Measurements from ENCODE around the gene YPEL3. TPM values are rescaled to one million over a fixed set of nuclear protein-coding genes. Genes with fewer than 3 reads are reported as not detected.

Gene YPEL3
- total RNA-seq, 1 donor from 2014 or later = 45.7 TPM

DNA sequence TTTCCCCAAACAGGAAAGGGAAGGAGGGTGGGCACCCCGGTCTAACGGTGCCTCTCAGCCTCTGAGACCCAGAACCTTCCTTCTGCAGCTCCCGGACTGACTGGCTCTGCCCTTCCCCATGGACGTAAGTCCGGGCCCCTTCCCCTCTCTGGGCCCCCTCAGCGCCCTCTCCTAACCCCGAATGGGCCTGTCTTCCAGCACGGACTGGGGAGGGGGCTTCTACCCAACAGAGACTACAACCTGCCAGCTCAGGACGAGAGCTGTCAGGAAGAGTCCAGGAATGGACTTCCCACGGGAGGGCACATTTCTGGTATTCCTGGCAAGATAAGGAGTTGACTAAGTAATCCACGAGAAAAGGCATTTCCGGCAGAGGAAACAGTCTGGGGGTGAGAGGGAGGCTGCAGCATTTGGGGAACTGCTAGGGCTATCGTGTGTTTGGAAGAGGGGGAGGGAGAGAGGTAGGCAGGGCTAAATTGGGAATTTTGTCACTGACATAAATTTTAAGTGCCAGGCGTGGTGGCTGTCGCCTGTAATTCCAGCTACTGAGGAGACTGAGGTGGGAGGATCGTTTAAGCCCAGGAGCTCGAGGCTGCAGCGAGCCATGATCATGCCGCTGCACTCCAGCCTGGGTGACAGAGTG, 42.5 kb downstream of the YPEL3 start:
- Mint-ChIP-seq H3K27me3 (no peaks in the 10 kb centered on the region), H3K4me3 (ENCODE audit: low read depth) (peak overlapping the region; percentile 85), H3K27ac (peak overlapping the region; percentile 67), H3K36me3 (ENCODE audit: insufficient read depth) (no peaks in the 10 kb centered on the region), H3K4me1 (ENCODE audit: low read depth) (peaks cover 6% of the 10 kb centered on the region), H3K9me3 (ENCODE audit: low read depth) (no peaks in the 10 kb centered on the region)
- TF ChIP-seq CTCF (IDR thresholded peaks at IDR 0.05; ENCODE audit: unreplicated experiment) = no peak
- DNase-seq (ENCODE audit: low spot score, unreplicated experiment) = no peak

DNA sequence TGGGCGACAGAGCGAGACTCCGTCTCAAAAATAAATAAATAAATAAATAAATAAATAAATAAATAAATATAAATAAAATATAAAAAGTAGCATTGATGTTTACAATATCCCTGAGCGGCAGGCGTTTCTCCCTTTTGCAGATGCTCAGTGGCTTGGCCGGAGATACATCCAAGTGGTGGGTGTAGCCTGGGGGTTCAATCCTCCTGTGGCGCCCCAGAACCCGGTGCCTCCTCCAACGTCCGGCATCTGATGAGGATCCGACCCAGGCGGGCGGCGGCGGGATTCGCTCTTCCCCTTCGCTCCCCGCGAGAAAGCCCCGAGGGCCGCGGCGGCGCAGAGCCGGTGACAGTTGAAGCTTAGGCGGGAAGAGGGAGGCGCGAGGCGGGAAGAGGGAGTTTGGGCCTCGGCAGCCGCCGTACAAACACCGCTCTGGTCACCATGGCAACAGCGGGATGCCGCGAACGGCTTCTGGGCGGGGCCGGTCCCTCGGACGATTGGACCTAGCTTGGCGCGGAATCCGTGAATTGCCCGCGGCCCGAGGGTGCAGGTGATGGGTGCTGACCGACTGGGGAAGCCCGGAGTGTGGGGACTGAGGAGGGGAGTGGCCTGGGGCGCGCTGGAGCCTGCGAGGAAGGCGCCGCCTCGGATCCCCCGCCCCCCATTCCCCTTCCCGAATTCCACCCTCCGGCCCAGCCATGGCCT, 43.2 kb downstream of the YPEL3 start:
- H3K27ac Mint-ChIP-seq = no peak overlapping the region
- H3K4me1 Mint-ChIP-seq (ENCODE audit: low read depth) = peaks cover 6% of the 10 kb centered on the region
- DNase-seq (ENCODE audit: low spot score, unreplicated experiment) = peak; percentile 82
- TF ChIP-seq CTCF (IDR thresholded peaks at IDR 0.05; ENCODE audit: unreplicated experiment) = no peak
- no peaks in the 10 kb centered on the region for H3K9me3 Mint-ChIP-seq (ENCODE audit: low read depth)
- H3K4me3 Mint-ChIP-seq (ENCODE audit: low read depth) = peak overlapping the region; percentile 85
- no peaks in the 10 kb centered on the region for H3K36me3 Mint-ChIP-seq (ENCODE audit: insufficient read depth)
- no peaks in the 10 kb centered on the region for H3K27me3 Mint-ChIP-seq

GRCh38 chr16:30051518-30051917, 44.5 kb downstream of the YPEL3 start:
- H3K4me1 Mint-ChIP-seq (ENCODE audit: low read depth) = peaks cover 6% of the 10 kb centered on the region
- peak overlapping the region; percentile 57 for H3K4me3 Mint-ChIP-seq (ENCODE audit: low read depth)

DNA sequence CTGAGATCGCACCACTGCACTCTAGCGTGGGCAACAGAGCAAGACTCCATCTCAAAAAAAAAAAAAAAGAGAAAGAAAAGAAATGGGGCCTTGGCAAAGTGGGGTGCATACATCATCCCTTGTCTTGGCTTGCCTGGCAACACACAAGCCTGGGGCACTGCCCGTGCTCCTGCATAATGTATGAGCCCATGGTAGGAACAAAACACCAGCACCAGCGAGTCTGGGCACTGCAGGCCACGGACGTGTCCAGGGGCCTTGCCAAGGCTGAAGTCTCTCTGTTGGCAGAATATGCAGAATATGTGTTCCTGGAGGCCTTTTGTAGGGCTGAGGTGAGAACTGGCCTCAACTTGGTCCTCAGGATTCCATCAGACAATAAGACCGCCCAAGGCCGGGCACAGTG, 46.1 kb downstream of the YPEL3 start:
- no peaks in the 10 kb centered on the region for H3K36me3 Mint-ChIP-seq (ENCODE audit: insufficient read depth)
- peaks cover 7% of the 10 kb centered on the region for H3K27me3 Mint-ChIP-seq
- no peaks in the 10 kb centered on the region for H3K9me3 Mint-ChIP-seq (ENCODE audit: low read depth)
- TF ChIP-seq CTCF (IDR thresholded peaks at IDR 0.05; ENCODE audit: unreplicated experiment) = no peak
- no peak overlapping the region for H3K27ac Mint-ChIP-seq
- DNase-seq (ENCODE audit: low spot score, unreplicated experiment) = no peak
- peaks cover 6% of the 10 kb centered on the region for H3K4me1 Mint-ChIP-seq (ENCODE audit: low read depth)
- H3K4me3 Mint-ChIP-seq (ENCODE audit: low read depth) = no peak overlapping the region

More at GRCh38 chr16:30051518-30051917, 44.5 kb downstream of the YPEL3 start:
- Mint-ChIP-seq H3K27ac (no peak overlapping the region), H3K36me3 (ENCODE audit: insufficient read depth) (no peaks in the 10 kb centered on the region), H3K27me3 (no peaks in the 10 kb centered on the region), H3K9me3 (ENCODE audit: low read depth) (no peaks in the 10 kb centered on the region)
- no peak for DNase-seq (ENCODE audit: low spot score, unreplicated experiment)
- no peak for TF ChIP-seq CTCF (IDR thresholded peaks at IDR 0.05; ENCODE audit: unreplicated experiment)

GRCh38 chr16:30046588-30046987, 49.4 kb downstream of the YPEL3 start:
- no peak overlapping the region for H3K27ac Mint-ChIP-seq
- no peaks in the 10 kb centered on the region for H3K4me1 Mint-ChIP-seq (ENCODE audit: low read depth)
- H3K4me3 Mint-ChIP-seq (ENCODE audit: low read depth) = no peak overlapping the region
- no peaks in the 10 kb centered on the region for H3K36me3 Mint-ChIP-seq (ENCODE audit: insufficient read depth)
- H3K27me3 Mint-ChIP-seq = peaks cover 8% of the 10 kb centered on the region
- no peak for DNase-seq (ENCODE audit: low spot score, unreplicated experiment)
- no peak for TF ChIP-seq CTCF (IDR thresholded peaks at IDR 0.05; ENCODE audit: unreplicated experiment)
- H3K9me3 Mint-ChIP-seq (ENCODE audit: low read depth) = no peaks in the 10 kb centered on the region

All from progenitor cell of endocrine pancreas (in vitro differentiated cells).